ENCODE results near the gene B3GALT4.

DNA sequence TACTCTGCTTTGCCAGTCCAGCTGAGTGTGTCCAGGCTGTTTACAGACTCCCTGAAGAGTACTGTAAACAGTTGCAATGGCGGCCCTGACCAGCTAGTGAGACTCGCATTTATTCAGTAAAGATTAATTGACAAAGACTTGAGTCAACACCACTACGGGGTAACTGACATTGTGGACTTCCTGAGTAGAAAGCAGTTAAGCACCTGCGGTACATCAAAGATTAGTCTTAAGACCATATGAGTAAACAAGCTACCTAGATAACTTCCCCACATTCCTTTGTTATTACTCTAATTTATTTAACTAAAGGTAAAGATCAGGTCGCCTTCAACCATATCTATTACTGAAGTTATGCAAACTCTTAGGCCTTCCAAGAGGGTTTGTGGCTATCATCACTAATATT is 17.9 kb upstream of the B3GALT4 start:
- TF ChIP-seq, protein P1, sequence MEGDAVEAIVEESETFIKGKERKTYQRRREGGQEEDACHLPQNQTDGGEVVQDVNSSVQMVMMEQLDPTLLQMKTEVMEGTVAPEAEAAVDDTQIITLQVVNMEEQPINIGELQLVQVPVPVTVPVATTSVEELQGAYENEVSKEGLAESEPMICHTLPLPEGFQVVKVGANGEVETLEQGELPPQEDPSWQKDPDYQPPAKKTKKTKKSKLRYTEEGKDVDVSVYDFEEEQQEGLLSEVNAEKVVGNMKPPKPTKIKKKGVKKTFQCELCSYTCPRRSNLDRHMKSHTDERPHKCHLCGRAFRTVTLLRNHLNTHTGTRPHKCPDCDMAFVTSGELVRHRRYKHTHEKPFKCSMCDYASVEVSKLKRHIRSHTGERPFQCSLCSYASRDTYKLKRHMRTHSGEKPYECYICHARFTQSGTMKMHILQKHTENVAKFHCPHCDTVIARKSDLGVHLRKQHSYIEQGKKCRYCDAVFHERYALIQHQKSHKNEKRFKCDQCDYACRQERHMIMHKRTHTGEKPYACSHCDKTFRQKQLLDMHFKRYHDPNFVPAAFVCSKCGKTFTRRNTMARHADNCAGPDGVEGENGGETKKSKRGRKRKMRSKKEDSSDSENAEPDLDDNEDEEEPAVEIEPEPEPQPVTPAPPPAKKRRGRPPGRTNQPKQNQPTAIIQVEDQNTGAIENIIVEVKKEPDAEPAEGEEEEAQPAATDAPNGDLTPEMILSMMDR (IDR thresholded peaks at IDR 0.05): no peak
- TF ChIP-seq POLR2A (IDR thresholded peaks at IDR 0.05): no peak

All from Peyer's patch (tissue), 4 donors.